ENCODE measurements around the gene ADCY1. TPM values are rescaled to one million over a fixed set of nuclear protein-coding genes. Genes with fewer than 3 reads are reported as not detected.

ADCY1 gene
- total and polyA plus RNA-seq, 8 donors = 0.33 to 1.8 (median 1.3) TPM

GRCh38 chr7:45569290-45569685 is 4.9 kb upstream of the ADCY1 start:
- no peak for DNase-seq
- Histone ChIP-seq H3K4me3 (no peak overlapping the region), H3K9me3 (no peaks in the 10 kb centered on the region), H3K36me3 (no peaks in the 10 kb centered on the region), H3K4me1 (peaks cover 4 to 12% (median 6%) of the 10 kb centered on the region in 4 donors), H3K27me3 (peaks cover 0 to 21% (median 4%) of the 10 kb centered on the region in 3 donors), H3K27ac (no peak overlapping the region)
- no peak for TF ChIP-seq POLR2A (IDR thresholded peaks at IDR 0.05)
- 82 to 96% (median 95%) methylated on average over 1 of the region's 1 CpG for WGBS, 5 donors
- intact Hi-C loops (cut with DNase I; ENCODE audit: low total_unique reads) = no loop called here

- H3K27me3 ChIP-seq = peaks cover 0 to 31% (median 17%) of the 10 kb centered on the region in 3 donors
- WGBS, 5 donors = 80 to 88% (median 88%) methylated on average over 9 of the region's 9 CpGs
- peaks cover 12 to 20% (median 19%) of the 10 kb centered on the region in 4 donors for H3K4me1 ChIP-seq
- H3K36me3 ChIP-seq = no peaks in the 10 kb centered on the region
- H3K4me3 ChIP-seq = no peak overlapping the region
- intact Hi-C loops (cut with DNase I; ENCODE audit: low total_unique reads) = no loop called here
- no peak overlapping the region for H3K27ac ChIP-seq
- H3K9me3 ChIP-seq = no peaks in the 10 kb centered on the region
- DNase-seq = no peak
- TF ChIP-seq POLR2AphosphoS5 (IDR thresholded peaks at IDR 0.05) (no peak), POLR2A (IDR thresholded peaks at IDR 0.05) (no peak), EP300 (IDR thresholded peaks at IDR 0.05) (no peak)
- TF ChIP-seq, protein P1, sequence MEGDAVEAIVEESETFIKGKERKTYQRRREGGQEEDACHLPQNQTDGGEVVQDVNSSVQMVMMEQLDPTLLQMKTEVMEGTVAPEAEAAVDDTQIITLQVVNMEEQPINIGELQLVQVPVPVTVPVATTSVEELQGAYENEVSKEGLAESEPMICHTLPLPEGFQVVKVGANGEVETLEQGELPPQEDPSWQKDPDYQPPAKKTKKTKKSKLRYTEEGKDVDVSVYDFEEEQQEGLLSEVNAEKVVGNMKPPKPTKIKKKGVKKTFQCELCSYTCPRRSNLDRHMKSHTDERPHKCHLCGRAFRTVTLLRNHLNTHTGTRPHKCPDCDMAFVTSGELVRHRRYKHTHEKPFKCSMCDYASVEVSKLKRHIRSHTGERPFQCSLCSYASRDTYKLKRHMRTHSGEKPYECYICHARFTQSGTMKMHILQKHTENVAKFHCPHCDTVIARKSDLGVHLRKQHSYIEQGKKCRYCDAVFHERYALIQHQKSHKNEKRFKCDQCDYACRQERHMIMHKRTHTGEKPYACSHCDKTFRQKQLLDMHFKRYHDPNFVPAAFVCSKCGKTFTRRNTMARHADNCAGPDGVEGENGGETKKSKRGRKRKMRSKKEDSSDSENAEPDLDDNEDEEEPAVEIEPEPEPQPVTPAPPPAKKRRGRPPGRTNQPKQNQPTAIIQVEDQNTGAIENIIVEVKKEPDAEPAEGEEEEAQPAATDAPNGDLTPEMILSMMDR (IDR thresholded peaks at IDR 0.05) = no peak
Measured at GRCh38 chr7:45570797-45571196, 3.4 kb upstream of the ADCY1 start.

- Histone ChIP-seq H3K4me3 (no peak overlapping the region), H3K4me1 (peaks cover 13 to 23% (median 21%) of the 10 kb centered on the region in 4 donors), H3K9me3 (no peaks in the 10 kb centered on the region), H3K27ac (no peak overlapping the region), H3K36me3 (no peaks in the 10 kb centered on the region), H3K27me3 (peaks cover 0 to 53% (median 26%) of the 10 kb centered on the region in 3 donors)
- DNase-seq = no peak
- intact Hi-C loops (cut with DNase I; ENCODE audit: low total_unique reads) = no loop called here
- TF ChIP-seq EP300 (IDR thresholded peaks at IDR 0.05) = no peak
- TF ChIP-seq POLR2A (IDR thresholded peaks at IDR 0.05) = no peak
- TF ChIP-seq, protein P1 (IDR thresholded peaks at IDR 0.05) = no peak
- TF ChIP-seq POLR2AphosphoS5 (IDR thresholded peaks at IDR 0.05) = no peak
- 49 to 72% (median 56%) methylated on average over 11 of the region's 11 CpGs for WGBS, 5 donors
Measured at GRCh38 chr7:45573204-45573603, 964 bp upstream of the ADCY1 start.

GRCh38 chr7:45574416-45574668 is 174 bp downstream of the ADCY1 start:
- Histone ChIP-seq H3K27me3 (peaks cover 0 to 62% (median 26%) of the 10 kb centered on the region in 3 donors), H3K27ac (no peak overlapping the region), H3K4me1 (peaks cover 13 to 23% (median 21%) of the 10 kb centered on the region in 4 donors), H3K36me3 (no peaks in the 10 kb centered on the region), H3K9me3 (no peaks in the 10 kb centered on the region), H3K4me3 (peak overlapping the region; percentile 53 to 72 (median 60))
- WGBS, 5 donors = 0 to 3% (median 0%) methylated on average over 8 to 59 of the region's 60 CpGs; no CpG with 5 or more reads in 1 of the 5 donors
- intact Hi-C loops (cut with DNase I; ENCODE audit: low total_unique reads) = no loop called here
- no peak for DNase-seq
- TF ChIP-seq POLR2A (IDR thresholded peaks at IDR 0.05) = no peak
- TF ChIP-seq POLR2AphosphoS5 (IDR thresholded peaks at IDR 0.05) = no peak
- TF ChIP-seq EP300 (IDR thresholded peaks at IDR 0.05) = no peak
- TF ChIP-seq, protein P1 (IDR thresholded peaks at IDR 0.05) = no peak

GRCh38 chr7:45574669-45575500 is 717 bp downstream of the ADCY1 start:
- DNase-seq = peak; percentile 29 to 83

More at GRCh38 chr7:45574669-45575500, 717 bp downstream of the ADCY1 start:
- peak overlapping the region; percentile 53 to 72 (median 60) for H3K4me3 ChIP-seq
- H3K9me3 ChIP-seq = no peaks in the 10 kb centered on the region
- WGBS, 5 donors = 0 to 3% (median 1%) methylated on average over 18 to 72 of the region's 72 CpGs
- H3K27ac ChIP-seq = peak overlapping the region in 1 of 5 donors; percentile 14
- no peak for TF ChIP-seq POLR2AphosphoS5 (IDR thresholded peaks at IDR 0.05)
- TF ChIP-seq, protein P1 (IDR thresholded peaks at IDR 0.05) = no peak
- no peak for TF ChIP-seq POLR2A (IDR thresholded peaks at IDR 0.05)
- TF ChIP-seq EP300 (IDR thresholded peaks at IDR 0.05) = no peak
- H3K36me3 ChIP-seq = no peaks in the 10 kb centered on the region
- intact Hi-C loops (cut with DNase I; ENCODE audit: low total_unique reads) = no loop called here
- peaks cover 13 to 23% (median 21%) of the 10 kb centered on the region in 4 donors for H3K4me1 ChIP-seq
- peaks cover 0 to 65% (median 26%) of the 10 kb centered on the region in 3 donors for H3K27me3 ChIP-seq

Measured in stomach (tissue), 9 donors.